Epithelial cell of esophagus (primary cell): ENCODE measurements around the gene PIK3R5.

Experiments
- DNase-seq: peaks from one replicate; pipeline ENCODE4 v3.0.0; 2010; ENCODE audit warnings: low read depth
- H3K4me3 ChIP-seq: 2 replicates; pipeline ENCODE4 v1.5.1; 2011; ENCODE audit warnings: mild to moderate bottlenecking, low read length, control low read depth
- TF ChIP-seq, protein P1 (sequence below): IDR thresholded peaks from 2 replicates; pipeline ENCODE4 v1.5.1; 2011; ENCODE audit warnings: low read depth, mild to moderate bottlenecking, low read length, control low read depth, inconsistent platforms; ENCODE audit not compliant: insufficient read depth; ENCODE audit errors: missing control alignments

PIK3R5 gene

DNA sequence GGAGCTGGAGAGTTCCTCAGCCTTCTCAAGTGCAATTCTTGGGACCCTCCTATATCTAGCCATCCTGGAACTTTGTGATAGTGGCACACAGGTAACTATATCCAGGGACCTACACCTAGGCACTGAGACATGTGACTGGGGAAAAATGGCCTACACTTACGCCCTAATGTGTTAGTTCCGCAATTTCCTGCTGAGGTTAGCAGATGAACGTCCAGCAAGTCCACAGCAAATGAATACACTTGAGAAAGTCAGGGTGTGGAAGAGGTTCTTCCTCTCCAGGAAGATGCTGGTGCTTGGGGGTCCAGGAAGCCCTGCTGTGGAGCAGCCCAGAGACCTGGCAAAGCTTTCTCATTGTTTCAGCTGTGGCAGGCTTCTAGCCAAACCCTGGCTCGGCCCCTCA, 20.8 kb downstream of the PIK3R5 start:
- TF ChIP-seq, protein P1, sequence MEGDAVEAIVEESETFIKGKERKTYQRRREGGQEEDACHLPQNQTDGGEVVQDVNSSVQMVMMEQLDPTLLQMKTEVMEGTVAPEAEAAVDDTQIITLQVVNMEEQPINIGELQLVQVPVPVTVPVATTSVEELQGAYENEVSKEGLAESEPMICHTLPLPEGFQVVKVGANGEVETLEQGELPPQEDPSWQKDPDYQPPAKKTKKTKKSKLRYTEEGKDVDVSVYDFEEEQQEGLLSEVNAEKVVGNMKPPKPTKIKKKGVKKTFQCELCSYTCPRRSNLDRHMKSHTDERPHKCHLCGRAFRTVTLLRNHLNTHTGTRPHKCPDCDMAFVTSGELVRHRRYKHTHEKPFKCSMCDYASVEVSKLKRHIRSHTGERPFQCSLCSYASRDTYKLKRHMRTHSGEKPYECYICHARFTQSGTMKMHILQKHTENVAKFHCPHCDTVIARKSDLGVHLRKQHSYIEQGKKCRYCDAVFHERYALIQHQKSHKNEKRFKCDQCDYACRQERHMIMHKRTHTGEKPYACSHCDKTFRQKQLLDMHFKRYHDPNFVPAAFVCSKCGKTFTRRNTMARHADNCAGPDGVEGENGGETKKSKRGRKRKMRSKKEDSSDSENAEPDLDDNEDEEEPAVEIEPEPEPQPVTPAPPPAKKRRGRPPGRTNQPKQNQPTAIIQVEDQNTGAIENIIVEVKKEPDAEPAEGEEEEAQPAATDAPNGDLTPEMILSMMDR: no peak
- H3K4me3 ChIP-seq: no peak overlapping the region
- DNase-seq: no peak

DNA sequence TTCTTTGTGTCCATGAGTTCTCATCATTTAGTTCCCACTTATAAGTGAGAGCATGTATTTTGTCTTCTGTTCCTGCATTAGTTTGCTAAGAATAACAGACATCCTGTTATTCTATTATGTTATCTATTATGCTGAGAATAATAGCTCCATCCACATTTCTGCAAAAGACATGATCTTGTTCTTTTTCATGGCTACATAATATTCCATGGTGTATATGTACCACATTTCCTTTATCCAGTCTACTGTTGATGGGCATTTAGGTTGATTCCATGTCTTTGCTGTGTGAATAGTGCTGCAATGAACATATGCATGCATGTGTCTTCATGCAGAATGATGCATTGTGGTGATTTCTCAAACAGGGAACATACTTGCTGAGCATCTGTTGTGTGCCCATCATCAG, 21.4 kb downstream of the PIK3R5 start:
- TF ChIP-seq, protein P1: no peak
- no peak for DNase-seq
- no peak overlapping the region for H3K4me3 ChIP-seq

DNA sequence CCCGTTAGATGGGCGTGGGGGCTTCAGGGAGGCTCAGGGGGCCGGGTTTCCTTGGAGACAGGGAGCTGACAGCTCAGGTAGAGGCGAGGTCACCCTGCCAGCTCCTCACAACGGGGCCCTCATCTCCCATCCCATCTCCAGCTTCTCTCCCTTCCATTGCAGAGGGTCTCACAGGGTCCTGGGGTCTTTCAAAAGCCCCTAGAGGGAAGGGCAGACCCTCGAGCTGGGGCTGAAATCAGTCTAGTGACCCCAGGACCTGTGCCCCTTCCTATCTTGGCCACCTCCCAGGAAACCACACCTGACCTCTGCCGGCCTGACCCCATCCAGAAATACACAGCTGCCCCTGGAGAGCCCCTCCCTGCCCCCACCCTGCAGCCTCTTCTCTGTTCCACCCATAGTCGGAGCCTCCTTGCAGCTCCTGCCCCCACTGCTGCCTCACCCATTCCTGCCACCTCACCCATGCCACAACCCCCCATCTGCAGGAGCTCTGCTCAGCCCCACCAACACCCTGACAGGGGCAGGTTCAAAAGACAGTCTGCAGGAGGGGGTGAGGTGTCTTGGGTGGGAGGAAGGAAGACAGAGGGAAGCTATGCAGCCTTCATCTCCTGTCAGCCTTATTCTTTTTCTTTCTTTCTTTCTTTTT, 23.4 kb downstream of the PIK3R5 start:
- no peak for DNase-seq
- H3K4me3 ChIP-seq: no peak overlapping the region
- TF ChIP-seq, protein P1: no peak

DNA sequence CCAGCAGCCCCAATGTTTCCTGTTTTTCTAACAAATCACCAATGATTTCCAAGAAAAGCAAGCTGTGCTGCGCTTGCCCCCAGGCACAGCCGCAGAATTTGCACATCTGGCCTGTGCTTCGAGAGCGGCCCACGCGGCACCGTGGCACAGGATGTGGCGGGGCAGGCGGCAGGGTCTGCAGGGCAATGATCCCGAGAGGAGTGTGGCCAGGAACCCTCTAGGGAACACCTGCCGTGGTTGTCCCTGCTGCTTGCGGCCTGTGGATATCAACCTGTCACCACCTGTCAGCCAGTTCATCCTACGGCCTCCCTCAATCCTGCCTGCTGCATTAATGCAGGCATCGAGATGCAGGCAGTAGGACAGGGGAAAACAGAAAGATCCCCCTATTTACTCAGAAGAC, 24.0 kb downstream of the PIK3R5 start:
- TF ChIP-seq, protein P1: no peak
- DNase-seq: no peak
- no peak overlapping the region for H3K4me3 ChIP-seq

DNA sequence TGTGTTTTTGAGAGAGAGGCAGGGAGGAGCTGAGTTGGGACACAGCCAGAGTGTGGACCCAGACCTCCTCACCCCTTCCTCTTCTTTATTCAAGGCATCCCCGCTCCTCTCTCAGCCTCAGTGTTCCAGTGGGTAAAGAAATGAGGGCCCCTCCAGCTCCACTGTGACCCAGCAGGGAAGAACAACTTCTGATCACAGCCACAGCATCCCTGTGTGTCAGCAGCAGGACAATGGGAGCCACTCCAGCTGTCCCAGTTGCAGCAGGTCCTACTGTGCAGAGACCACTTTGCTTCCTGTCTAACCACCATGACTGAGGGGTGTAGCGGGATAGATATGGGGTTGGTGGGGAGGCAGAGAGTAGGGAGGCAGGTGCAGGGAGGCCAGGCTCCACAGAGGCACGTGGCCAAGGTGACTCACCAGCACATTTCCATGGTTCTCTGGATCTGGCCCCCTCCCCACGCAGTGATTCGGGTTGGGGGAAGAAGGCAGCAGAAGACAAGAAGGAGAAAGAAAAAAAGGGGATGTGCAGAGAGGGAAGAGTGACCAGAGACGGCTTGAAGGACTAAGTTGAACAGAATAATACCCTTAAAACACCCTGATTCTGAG, 24.5 kb downstream of the PIK3R5 start:
- DNase-seq: no peak
- TF ChIP-seq, protein P1: no peak
- no peak overlapping the region for H3K4me3 ChIP-seq

DNA sequence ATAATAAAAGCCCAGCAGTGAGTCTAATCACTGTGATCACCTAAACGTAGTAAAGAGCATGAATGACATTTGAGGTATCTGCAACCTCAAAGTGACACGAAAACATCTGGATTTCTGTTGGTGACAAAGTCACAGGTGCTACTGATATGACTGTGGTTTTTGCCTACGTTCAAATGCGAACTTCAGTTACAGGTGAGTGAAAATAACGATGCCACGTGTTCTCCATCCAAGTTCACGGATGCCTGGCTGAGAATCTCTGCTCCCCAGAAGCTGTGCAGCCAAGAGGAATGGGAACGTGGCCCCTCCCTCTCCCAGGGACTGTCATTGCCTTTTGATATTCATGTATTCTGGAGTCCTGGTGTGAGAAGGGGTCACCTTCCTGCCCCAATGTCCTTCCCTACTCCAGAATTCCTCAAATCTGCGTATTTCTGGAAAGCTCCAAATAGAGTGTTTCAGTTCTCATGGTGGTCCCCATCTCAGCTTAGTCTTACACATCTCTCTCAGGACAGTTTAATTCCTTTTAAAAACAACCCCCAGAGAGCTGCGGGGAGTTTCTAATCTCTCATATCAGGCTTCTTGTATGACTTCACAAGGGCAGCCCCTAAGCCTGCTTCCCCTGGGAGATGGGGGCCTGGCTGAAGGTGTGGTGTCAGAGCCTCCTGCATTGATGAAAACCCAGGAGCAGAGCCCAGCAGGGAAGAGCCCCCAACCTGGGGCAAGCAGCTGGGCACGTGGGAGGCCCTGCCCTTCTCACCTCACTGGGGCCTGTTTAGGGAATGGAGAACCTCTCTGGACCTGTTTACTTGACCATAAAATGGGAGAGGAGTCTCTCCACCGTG, 25.8 kb downstream of the PIK3R5 start:
- no peak overlapping the region for H3K4me3 ChIP-seq
- TF ChIP-seq, protein P1: no peak
- DNase-seq: no peak
